Stimulated activated CD8-positive, alpha-beta memory T cell treated with anti-CD3 and anti-CD28 coated beads, Interleukin-4, amount 100 ng/mL, for 4 hours (primary cell): Measurements from ENCODE around the gene PPP1R15A.
"Not testable (repeated sequence)": the region's sequence is repeated elsewhere in the genome, so short reads cannot be mapped to it uniquely, and the experiment has no call there.

ENCODE experiments used
- DNase-seq, 2 donors: peaks; one replicate each; pipeline ENCODE4 v3.0.0-alpha.2; 2020; ENCODE audit warnings: low read depth in 2 of 2, low spot score in 1 of 2

PPP1R15A gene

DNA sequence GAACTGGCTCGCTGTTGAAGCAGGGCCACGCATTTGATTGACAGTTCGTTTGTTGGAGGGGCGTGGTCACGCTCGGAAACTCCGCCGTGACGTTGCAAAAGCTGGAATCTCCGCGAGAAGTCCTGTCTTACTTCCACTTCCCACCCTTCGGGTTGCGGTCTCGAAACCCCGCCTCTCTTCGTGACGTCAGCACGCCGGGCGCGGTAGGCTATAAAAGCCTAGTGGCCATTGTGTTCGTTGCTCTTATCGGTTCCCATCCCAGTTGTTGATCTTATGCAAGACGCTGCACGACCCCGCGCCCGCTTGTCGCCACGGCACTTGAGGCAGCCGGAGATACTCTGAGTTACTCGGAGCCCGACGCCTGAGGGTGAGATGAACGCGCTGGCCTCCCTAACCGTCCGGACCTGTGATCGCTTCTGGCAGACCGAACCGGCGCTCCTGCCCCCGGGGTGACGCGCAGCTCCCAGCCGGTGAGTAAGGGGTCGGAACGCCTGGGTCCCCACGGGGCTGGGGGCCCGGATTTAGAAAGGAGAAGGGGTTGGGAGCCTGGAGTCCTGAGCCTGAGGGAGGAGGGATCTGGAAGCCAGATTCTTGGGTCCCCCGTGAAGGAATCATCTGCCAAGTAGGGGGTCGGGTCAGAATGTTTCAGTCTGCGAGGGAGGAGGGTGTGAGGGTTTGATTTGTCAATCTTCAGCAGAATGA lies at the start of gene PPP1R15A:
TSS of gene PPP1R15A (plus strand) at position 240 of the 702 bp plus-strand sequence. CDS start 813 bp downstream, outside the sequence.
- DNase-seq: peak; percentile 97 to 100

DNA sequence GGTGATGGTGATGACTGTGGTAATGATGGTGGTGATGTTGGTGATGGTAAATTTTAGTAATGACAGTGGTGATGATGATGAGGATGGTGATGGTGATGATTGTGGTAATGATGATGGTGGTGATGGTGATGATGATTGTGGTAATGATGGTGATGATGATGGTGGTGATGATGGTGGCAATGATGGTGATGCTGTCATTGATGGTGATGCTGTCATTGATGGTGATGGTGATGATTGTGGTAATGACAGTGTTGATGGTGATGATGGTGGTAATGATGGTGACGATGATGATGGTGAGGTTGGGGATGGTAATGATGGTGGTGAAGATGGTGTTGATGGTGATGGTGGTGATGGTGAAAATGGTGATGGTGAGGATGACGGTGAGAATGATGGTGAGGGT lies 49.7 kb upstream of the PPP1R15A start:
- DNase-seq: no peak

DNA sequence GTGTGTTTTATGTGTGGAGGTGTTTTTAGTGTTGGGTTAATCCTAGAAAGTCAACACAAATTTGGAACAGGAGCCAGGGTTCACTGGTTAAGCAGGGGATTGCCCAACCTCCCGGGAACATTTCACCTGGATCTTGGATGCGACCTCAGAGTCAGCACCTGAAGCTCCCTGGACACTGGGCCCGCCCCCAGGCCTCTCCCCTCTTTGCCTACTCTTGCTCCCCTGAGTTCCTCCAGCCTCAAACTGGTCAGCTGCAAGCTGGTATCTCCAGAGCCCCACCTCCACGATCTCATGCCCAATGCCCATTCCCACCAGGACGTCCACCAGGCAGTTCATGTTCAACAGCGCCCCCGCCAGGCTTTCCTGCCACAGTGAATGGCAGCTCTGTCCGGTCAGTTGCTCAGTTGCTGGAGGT lies 45.6 kb upstream of the PPP1R15A start:
- DNase-seq: no peak

DNA sequence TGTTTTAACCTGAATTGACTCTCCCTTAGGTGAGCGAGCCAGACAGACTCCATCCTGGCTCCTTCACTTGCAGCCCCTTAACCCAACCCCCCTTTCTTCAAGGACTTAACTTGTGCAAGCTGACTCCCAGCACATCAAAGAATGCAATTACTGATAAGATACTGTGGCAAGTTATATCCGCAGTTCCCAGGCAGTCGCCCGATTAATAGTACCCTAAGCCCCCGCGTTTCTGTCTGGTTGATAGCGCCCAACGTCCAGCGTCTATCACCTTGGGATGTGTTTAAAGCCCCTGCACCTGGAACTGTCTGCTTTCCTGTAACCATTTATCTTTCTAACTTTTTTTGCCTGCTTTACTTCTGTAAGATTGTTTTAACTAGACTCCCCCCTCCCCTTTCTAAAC lies 42.1 kb upstream of the PPP1R15A start:
- no peak for DNase-seq

DNA sequence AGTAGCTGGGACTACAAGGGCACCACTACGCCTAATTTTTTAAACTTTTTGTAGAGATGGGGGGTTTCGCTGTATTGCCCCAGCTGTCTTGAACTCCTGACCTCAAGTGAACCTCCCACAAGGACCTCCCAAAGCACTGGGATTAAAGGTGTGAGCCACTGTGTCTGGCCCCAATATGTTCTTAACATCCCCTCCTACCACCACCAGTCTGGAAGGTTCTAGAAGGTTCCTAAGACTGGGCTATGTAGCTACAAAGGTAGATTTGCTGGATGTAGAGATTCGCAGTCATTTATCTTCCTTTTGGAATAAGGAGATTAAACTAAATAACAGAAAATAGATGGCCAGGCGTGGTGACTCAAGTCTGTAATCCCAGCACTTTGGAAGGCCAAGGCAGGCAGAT lies 41.3 kb upstream of the PPP1R15A start:
- DNase-seq: no peak

DNA sequence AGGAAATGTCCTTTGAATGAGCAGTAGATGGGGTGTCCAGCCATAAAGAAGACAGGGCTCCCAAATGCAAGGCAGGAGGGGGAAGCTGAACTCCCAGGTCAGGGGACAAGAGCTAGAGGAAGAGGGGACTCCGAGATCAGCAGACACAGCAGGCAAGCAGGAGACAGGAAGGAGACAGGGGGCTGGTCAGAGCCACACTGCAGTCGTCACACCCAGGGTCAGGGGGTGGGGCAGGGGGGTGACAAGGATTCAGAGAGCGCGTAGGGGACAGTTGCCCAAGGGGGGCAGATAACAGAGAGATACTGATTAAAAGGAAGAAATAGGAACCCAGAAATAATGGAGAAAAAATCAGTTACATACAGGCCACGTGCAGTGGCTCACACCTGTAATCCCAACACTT lies 39.2 kb upstream of the PPP1R15A start:
- DNase-seq: no peak

DNA sequence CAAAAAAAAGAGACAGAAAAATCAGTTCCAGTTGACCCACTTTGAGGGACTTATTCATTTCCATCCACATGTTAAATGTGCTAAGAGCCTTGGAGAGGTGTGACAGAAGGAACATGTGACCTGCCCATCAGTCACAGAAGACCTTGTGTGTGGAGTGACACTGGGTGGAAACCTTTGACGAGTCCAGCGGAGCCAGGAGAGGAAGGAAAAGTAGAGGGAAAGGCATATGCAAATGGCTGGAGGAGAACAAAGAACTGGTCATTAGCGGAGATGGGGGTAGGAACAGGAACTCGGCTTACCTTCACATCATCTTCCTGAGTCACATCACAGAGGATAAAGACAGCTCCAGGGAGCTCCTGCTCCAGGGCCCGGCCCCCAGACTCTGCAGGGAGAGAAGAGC lies 38.2 kb upstream of the PPP1R15A start:
- no peak for DNase-seq

DNA sequence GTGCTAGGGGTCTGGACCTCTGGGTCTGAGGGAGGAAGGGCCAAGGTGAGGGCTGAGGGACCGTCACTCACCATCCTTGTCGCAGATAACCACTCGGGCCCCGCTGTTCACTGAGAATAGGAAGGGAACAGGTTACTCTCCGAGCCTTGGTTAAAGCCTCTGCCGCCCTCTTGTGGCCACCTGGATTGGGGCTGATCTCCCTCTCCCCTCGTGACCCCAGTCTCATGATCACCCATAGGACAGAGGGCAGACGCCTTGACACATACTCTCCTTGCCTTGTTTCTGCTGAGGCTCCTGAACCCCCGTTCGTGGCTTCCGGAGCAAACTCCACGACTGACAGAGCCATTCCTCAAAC lies 36.5 kb upstream of the PPP1R15A start:
- DNase-seq: peak; percentile 76 to 95

DNA sequence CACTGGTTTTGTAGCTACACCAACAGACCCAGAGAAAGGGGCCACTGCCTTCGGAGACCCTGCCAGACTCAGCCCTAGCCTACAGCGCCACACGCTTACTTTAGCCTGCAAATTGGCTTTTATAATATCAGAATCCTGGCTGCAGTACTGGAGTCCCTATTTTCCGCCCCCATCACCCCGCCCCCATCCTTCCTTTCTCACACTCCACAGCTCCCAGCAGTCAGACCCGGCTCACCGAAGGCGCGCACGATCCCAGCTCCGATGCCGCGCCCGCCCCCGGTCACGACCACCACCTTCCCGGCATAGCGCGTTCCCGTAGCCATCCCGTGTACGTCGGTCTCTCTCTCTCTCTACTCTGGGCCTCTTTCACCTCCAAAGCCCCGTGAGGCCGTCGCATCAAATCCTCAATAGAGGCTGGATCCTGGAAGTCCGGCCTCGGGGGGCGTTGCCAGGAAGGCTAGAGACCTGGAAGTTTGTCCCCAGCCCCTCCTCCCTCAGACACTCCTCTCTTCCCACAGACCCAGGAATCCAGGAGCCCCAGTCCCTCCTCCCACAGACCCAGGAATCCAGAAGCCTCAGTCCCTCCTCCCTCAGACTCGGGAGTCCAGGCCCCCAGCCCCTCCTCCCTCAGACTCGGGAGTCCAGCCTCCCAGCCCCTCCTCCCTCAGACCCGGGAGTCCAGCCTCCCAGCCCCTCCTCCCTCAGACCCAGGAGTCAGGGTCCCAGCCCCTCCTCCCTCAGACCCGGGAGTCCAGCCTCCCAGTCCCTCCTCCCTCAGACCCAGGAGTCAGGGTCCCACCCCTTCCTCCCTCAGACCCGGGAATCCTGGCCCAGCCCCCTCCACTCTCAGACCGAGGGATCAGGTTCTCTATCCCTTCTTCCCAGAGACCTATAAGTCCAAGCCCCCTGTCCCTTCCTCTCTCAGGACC lies 35.9 kb upstream of the PPP1R15A start, which contains the start of gene HSD17B14:
TSS of gene HSD17B14 (minus strand) at position 403 of the 929 bp plus-strand sequence. CDS start at position 323, 80 bp downstream.
- no peak for DNase-seq

DNA sequence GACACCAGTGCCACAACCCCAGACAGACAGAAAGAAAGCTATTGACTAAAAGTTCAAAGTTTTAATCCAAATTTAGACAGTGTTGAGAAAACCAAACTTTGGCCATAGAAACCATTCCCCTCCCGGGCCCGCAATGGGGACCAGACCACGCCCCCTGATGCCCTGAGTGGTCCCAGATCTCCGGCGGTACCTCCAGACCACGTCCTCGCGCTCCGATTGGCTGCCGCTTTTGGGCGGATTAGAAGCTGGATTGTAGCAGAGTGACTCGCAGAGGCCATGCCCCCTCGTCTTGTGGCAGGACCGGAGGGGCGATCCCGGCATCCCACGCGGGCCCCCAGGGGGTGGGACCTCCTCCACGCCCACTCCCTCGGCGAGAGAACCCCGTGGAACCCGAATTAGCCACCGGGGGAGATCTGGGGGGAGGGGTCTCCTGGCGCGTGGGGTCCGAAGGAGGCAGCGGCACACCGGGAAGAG lies 35.1 kb upstream of the PPP1R15A start:
- DNase-seq: peak; percentile 49 to 64

DNA sequence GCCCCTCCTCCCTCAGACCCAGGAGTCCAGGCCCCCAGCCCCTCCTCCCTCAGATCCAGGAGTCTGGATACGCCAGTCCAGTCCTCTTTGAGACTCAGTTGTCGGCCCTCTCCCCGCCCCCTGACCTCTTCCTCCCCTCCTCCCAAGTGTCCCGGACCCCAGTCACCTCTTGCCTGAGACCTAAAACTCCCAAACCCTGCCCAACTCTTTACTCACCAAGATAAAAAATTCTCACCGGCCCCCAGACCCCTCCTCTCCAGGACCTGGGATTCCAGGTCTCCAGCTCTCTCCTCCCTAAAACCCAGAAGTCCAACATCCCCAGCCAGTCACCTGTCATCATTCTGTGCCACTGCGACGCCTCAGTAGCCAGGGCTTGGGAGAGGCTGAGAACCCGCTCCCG lies 34.5 kb upstream of the PPP1R15A start:
- no peak for DNase-seq

DNA sequence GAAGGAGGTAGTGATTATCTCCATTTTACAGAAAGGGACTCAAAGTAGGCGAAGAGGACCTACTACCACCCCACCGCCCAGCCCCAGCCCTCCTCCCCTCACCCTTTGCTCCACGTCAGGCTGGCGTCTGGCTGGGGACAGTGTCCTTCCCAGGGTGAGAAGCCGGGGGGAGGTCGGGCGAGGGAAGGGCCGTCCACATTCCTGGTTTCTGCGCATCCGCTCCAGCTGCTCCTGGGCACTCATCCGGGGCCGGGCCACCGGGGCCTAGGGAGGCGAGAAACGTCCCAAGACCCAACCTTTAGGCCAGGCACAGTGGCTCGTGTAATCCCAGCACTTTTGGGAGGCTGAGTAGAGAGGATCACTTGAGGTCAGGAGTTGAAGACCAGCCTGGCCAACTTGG lies 31.2 kb upstream of the PPP1R15A start:
- no peak for DNase-seq

DNA sequence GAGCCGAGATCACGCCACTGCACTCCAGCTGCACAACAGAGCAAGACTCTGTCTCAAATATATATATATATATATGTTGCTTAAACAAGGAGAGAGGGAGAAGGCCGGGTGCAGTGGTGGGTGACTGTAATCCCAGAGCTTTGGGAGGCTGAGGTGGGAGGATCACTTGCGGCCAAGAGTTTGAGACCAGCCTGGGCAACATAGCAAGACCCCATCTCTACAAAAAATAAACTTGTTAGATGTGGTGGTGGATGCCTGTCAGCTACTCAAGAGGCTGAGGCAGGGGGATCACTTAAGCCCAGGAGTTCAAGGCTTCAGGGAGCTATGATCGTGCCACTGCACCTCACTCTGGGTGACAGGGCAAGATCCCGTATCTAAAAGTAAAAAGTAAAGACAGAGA lies 30.6 kb upstream of the PPP1R15A start:
- DNase-seq: no peak

DNA sequence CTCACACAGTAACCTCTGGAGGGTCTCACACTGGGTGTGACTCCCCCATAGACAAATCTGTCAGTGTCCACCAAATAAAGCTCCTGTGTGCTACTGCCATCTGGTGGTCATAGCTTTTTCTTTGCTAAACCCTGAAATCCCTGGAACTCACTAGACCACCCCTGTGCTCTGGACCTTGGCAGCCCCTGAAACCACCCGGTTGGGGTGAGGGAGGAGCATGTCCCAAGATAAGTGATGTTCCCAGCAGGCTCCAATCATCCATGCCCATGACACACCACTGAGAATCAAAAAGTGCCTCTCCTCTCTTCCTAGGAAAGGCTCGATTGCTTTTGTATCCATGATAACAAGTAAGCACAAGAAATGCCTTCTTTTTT lies 29.4 kb upstream of the PPP1R15A start:
- no peak for DNase-seq

DNA sequence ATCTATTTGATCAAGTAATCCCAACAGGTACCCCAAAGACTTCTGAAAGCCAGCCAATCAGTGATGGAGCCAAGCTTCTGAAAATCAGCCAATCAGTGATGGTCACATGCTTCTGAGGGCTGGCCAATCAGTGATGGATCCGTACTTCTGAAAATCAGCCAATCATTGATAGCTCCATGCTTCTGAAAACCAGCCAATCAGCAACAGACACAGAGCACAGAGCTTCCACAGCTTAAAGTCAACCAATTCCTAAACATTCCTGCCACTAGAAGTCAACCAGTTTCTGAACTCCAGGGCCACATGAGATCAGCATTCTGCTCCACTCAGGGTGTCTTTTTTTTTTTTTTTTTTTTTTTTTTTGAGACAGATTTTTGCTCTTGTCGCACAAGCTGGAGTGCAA lies 27.7 kb upstream of the PPP1R15A start:
- DNase-seq: no peak

DNA sequence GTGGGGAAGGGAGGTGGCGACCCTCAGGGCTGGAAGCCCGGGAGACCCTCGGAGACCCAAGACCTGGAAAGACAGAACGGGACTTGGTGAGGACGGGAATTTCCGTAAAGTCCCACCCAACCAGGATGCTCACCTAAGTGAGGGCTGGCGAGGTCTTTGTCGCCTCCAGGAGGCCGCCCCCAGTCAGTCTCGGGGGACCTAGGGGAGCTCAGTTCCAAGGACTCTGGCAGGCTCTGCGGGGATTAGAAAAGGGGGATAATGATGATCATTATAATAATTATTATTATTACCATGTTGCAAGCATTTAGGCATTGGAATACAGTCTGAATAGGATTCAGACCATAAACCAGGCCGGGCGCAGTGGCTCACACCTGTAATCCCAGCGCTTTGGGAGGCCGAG lies 26.8 kb upstream of the PPP1R15A start:
- DNase-seq: no peak

DNA sequence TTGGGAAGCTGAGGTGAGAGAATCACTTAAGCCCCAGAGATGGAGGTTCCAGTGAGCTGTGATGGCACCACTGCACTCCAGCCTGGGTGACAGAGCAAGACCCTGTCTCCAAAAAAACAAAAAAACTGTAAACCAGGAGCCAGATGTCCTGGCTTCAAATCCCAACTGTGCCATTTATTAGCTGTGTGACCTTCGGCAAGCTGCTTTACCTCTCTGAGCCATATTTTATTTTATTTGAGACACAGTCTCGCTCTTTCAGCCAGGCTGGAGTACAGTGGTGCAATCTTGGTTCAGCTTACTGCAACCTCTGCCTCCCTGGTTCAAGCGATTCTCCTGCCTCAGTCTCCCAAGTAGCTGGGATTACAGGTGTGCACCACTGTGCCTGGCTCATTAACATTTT lies 25.6 kb upstream of the PPP1R15A start:
- not testable (repeated sequence) for DNase-seq

DNA sequence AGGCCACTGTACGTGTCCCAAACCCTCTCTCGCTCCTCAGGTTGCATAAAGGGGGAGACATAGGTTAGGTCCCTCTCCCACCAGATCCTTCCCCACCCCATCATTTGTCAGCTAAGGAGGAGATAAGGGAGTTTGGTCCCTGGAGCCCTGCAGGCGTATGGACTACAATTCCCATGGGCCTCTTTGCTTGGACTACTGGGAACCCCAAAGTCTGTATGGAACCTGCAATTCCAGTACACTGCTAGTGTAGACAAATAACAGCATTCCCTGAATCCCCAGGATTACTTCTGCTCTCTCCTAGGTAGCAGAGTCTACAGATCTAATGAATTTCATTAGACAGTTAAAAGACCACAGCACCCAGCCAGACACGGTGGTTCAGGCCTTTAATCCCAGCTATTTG lies 19.9 kb upstream of the PPP1R15A start:
- DNase-seq: no peak

DNA sequence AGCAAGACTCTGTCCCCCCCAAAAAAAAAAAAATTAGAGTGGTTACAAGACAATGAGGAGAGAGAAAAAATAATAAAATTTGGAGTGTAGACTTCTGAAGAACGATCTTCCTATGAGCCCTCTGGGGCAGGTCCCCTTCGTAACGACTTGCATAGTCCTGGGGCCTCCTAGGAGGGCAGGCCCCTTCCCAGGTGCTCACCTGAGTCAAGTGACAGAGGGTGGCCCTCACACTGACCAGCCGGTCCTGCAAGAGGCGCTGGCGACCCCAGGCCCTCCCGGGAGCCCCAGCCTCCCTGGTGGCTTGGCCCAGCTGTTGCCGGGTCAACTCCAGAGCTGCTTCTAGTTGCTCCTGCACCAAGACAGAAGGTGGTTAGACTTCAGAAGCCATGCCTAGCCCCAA lies 18.7 kb upstream of the PPP1R15A start:
- no peak for DNase-seq

DNA sequence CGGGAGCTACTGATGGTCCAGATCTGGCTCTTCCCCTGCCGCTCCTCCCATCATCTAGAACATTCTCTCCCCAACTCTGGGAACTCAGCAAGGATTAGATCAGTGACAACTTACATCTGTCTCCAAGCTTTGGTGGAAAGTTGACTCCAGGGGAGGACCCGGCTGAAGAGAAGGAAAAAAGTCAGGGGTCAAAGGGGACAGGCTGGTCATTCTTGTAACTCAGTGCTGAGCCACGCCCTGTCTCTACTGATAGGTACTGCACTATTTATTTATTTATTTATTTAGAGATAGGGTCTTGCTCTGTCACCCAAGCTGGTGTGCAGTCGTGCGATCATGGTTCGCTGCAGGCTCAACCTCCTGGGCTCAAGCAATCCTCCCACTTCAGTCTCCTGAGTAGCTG lies 18.1 kb upstream of the PPP1R15A start:
- DNase-seq: no peak

DNA sequence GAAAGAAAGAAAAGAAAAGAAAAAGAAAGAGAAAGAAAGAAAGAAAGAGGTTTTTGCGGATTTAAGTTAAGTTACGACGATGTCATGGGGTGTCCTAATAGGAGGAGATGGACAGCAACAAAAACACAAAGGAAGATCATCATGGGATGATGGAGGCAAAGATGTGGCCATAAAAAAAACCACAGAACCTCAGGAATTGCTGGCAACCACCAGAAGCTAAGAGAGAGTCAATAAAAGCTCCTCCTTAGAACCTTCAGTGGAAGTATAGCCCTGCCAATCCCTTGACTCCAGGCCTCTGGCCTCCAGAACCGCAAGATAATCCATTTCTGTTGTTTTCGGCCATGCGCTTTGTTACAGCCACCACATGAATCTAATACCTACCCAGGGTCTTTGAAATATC lies 15.3 kb upstream of the PPP1R15A start:
- no peak for DNase-seq

DNA sequence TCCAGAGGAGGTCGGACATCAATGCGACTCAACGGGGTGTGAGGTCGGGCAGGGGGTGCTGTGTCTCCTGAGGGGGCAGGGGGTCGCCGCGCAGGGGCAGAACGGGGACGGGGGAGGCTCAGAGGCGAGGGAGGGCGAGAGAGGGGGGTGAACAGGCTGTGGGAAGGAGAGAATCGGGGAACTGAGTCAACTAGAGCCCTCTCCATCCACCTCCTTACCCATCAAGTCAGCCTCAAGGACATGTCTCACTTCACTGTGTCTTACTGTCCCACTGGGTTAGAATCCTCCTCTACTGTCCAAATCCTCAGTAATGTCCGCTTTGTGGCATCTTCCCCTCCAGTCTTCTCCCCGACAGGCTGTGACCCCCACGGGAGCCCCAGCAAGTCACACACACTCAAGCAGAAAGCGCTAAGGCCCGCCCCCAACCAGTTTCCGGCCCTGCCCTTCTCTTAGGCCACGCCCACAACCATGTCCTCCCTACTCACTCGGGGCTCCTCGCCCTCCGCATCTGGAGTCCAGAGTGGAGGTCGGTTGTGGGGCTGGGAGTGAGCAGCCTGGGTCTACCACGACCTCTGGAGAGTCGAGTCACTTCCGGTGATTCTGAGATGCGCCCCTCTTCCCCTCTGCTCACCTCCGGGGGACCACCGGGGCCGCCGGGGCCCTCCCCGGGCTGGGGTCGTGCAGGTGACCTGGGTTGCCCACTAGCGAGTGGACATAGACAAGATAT lies 13.1 kb upstream of the PPP1R15A start:
- DNase-seq: peak; percentile 58 to 62
